Endothelial cell of umbilical vein (primary cell): ENCODE results near the gene SCAMP1.

ENCODE experiments used
- EZH2 ChIP-seq: IDR thresholded peaks from 2 replicates; pipeline ENCODE4 v1.6.1; 2012; ENCODE audit warnings: borderline replicate concordance, low read depth, mild to moderate bottlenecking, moderate library complexity, low read length, inconsistent platforms; ENCODE audit not compliant: severe bottlenecking
- GATA2 ChIP-seq: IDR thresholded peaks from 2 replicates; pipeline ENCODE4 v1.7.0; 2011; ENCODE audit warnings: low read depth, mild to moderate bottlenecking, moderate library complexity, mixed read lengths, low read length; ENCODE audit not compliant: insufficient read length, insufficient read depth
- JUN ChIP-seq: IDR thresholded peaks from 2 replicates; pipeline ENCODE4 v1.6.1; 2011; ENCODE audit warnings: borderline replicate concordance, low read depth; ENCODE audit not compliant: insufficient read length, insufficient read depth
- MYC ChIP-seq: IDR thresholded peaks from one replicate; pipeline ENCODE4 v1.6.1; 2011; ENCODE audit warnings: mild to moderate bottlenecking, low read depth, low read length
- POLR2A ChIP-seq: IDR thresholded peaks from 2 replicates; pipeline ENCODE4 v1.6.1; 2012; ENCODE audit warnings: low read depth, mild to moderate bottlenecking, control low read depth, low read length
- POLR2AphosphoS5 ChIP-seq: IDR thresholded peaks from 2 replicates; pipeline ENCODE4 v1.6.1; 2012; ENCODE audit warnings: low read depth, mild to moderate bottlenecking, control low read depth, low read length, moderate library complexity; ENCODE audit not compliant: insufficient read depth
- TF ChIP-seq, protein P1 (sequence below), 2 donors: IDR thresholded peaks; 1 replicate in 1 of 2; 2 replicates in 1 of 2; pipeline ENCODE4 v1.5.1; 2011; ENCODE audit warnings: low read length in 2 of 2, mild to moderate bottlenecking in 2 of 2, moderate library complexity in 2 of 2, control low read depth in 1 of 2, inconsistent platforms in 1 of 2, low read depth in 1 of 2; ENCODE audit not compliant: insufficient read depth in 1 of 2; ENCODE audit errors: extremely low read depth in 1 of 2
- TF ChIP-seq, protein P2 (sequence below): IDR thresholded peaks from 2 replicates; pipeline ENCODE4 v1.6.1; 2011; ENCODE audit not compliant: insufficient read depth, insufficient read length

DNA sequence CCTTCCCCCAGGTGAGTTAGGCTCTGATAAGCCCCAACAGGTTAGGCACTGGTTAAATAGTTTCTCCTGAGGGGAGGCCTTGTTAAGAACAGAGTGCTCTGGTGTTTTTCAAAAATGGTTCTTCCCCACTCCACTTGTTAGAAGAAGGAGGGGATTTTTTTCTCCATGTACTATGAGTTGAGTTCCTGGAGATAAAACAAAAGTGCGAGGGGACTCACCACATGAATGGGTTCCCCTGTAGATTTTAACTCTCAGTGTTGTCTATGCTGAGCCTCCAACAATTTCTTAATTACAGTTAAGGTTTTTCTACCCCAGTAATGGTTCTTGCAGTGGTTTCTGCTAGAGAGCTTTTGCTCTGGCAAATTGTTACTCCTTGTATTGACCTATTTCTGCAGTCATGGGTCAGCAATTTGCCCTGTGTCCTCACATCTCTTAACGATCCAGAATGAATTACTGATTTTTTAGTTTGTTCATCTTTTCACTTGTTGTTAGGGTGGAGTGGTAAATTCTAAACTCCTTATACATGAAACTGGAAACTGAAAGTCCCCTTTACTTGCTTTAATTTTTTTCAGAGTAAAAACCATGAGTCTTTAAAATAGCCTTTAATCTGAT is 44.4 kb downstream of the SCAMP1 start:
- TF ChIP-seq, protein P1, sequence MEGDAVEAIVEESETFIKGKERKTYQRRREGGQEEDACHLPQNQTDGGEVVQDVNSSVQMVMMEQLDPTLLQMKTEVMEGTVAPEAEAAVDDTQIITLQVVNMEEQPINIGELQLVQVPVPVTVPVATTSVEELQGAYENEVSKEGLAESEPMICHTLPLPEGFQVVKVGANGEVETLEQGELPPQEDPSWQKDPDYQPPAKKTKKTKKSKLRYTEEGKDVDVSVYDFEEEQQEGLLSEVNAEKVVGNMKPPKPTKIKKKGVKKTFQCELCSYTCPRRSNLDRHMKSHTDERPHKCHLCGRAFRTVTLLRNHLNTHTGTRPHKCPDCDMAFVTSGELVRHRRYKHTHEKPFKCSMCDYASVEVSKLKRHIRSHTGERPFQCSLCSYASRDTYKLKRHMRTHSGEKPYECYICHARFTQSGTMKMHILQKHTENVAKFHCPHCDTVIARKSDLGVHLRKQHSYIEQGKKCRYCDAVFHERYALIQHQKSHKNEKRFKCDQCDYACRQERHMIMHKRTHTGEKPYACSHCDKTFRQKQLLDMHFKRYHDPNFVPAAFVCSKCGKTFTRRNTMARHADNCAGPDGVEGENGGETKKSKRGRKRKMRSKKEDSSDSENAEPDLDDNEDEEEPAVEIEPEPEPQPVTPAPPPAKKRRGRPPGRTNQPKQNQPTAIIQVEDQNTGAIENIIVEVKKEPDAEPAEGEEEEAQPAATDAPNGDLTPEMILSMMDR (IDR thresholded peaks at IDR 0.05; ENCODE audit: extremely low read depth in 1 of 2, insufficient read depth in 1 of 2, low read depth in 1 of 2, low read length in 2 of 2): no peak
- TF ChIP-seq POLR2A (no peak), MYC (no peak), JUN (no peak), EZH2 (no peak), GATA2 (no peak), POLR2AphosphoS5 (no peak)
- TF ChIP-seq, protein P2, sequence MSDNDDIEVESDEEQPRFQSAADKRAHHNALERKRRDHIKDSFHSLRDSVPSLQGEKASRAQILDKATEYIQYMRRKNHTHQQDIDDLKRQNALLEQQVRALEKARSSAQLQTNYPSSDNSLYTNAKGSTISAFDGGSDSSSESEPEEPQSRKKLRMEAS: no peak
